Measurements from ENCODE around the gene RAD23B. TPM values are rescaled to one million over a fixed set of nuclear protein-coding genes. Genes with fewer than 3 reads are reported as not detected.
A peak's percentile ranks its signal among the peaks of the same experiment; 100 is the strongest.

RAD23B gene
- total RNA-seq: 10 to 100 TPM; 49.5 to 54.2 TPM
- 10 to 100 TPM in 1 of 2 donors, 1 to 10 TPM in 1; 8.1 to 12.0 TPM for polyA plus RNA-seq

DNA sequence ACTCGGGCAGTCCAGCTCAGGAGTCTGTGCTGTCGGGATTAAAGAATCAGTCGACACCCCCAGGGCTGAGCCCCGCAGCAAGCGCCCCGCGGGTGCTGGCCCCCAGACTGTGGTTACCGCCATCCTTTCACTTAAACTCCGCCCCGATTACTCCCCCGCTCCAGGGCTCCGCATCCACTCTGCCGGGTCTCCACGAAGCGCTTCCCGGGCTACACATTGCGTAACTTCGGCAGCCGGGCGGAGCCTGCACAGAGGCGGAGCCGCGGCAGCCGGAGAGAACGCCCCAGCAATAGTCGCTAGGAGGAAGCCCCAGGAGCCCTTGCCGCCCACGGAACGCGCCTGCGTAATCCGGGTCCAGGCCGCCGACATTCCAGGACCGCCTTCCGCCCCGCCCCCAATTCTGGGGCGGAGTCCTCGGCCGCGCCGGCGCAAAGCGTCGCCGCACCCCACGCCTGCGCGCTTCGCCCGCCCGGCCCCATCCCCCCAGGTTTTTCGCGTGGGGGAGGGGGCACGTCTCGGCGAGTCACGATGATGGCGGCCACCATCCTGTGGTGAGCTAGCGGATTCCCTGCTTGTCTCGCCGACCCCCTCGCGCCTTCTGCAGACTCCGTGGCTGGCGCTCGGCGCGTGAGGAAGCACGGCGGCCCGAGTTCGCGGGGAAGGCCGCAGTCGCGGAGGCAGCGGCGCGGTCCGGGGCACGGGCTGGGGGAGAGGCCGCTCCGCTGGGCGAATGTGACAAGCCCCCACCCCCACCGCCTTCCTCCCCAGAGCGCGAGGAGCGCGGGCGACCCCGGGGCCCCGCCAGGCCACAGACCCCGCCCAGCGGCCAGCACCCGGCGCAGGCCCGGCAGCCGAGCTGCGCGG is at the start of gene RAD23B:
RAD23B (plus strand) TSS at position 521 of the 864 bp plus-strand sequence. CDS start 351 bp downstream, outside the sequence.
- ChIA-PET POLR2A (ENCODE audit: partially characterized antibody) (interaction anchor here (0.8 to 2.2 kb wide), 9 partner anchors 9 to 55 kb away, joined by 3 to 11 read pairs (median 4); no protein-coding TSS in a partner anchor), CTCF (ENCODE audit: partially characterized antibody) (interaction anchor here (0.6 to 2.7 kb wide), 2 partner anchors 42 to 59 kb away, joined by 3 to 10 read pairs; no protein-coding TSS in a partner anchor)
- H3K9me3 ChIP-seq (ENCODE audit: control insufficient read depth in 1 of 2, low read length in 2 of 2): no peaks in the 10 kb centered on the region
- no peaks in the 10 kb centered on the region for H3K9me3 Mint-ChIP-seq
- intact Hi-C loops (cut with micrococcal nuclease): loop anchor here (1.0 to 5.0 kb wide), 6 partner anchors 16 to 1834 kb away; partner anchors contain the start of genes ABITRAM, CTNNAL1, ELP1 and TMEM245
- peak within 1 kb of the TSS; percentile 92 to 98 (median 95) for H3K27ac Mint-ChIP-seq
- H3K36me3 ChIP-seq (ENCODE audit: insufficient read depth, low read length): no peaks in the 10 kb centered on the region
- peak within 1 kb of the TSS; percentile 85 to 89 for H3K4me3 ChIP-seq (ENCODE audit: low read length in 2 of 2)
- peak within 1 kb of the TSS; percentile 94 to 100 (median 98) for H3K4me3 Mint-ChIP-seq
- DNase-seq: peak; percentile 96 to 100 (median 99)
- peaks cover 25 to 55% (median 36%) of the 10 kb centered on the region in 4 donors for H3K4me1 Mint-ChIP-seq
- peak within 1 kb of the TSS; percentile 91 for H3K27ac ChIP-seq (ENCODE audit: low read depth, low read length)
- H3K27me3 Mint-ChIP-seq: no peaks in the 10 kb centered on the region
- H3K36me3 Mint-ChIP-seq: peaks cover 0 to 10% of the 10 kb centered on the region in 2 donors
- no peaks in the 10 kb centered on the region for H3K27me3 ChIP-seq (ENCODE audit: insufficient read depth, low read length)
- H3K4me1 ChIP-seq (ENCODE audit: insufficient read depth, low read length): peaks cover 44% of the 10 kb centered on the region

DNA sequence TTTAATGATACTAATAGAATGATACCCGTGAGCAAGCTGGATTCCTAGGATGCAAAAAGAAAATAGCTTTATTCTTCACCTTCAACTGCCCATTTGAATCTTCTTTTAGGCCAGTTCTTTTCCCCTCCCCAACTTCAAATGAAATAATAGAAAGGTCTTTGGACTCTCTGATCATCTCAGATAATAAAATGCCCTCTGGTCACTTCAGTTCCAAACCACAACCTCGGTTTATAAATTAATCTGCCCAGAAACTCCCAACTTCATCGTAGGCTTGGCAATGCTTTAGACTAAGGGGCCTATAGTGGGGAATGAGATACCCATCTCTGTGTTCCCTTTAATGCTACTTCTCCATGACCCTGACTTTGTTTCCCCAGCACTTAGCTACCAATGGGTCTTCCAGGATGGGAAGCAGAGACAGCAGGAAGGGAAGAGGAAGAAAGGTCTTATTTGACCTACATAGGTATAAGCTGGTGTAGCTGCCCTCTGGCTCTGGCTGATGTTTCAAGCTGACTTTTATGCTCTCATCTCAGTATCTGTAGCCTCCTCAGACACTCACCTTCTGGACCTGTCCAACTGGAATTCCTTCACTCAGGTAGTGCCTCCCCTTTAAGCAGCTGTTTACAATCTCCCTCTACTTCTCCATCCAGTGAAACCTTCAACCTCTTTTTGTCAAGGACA is 47.2 kb upstream of the RAD23B start:
- H3K27ac Mint-ChIP-seq: no peak overlapping the region
- Histone ChIP-seq H3K4me1 (ENCODE audit: insufficient read depth, low read length) (no peaks in the 10 kb centered on the region), H3K27ac (ENCODE audit: low read depth, low read length) (no peak overlapping the region), H3K9me3 (ENCODE audit: control insufficient read depth in 1 of 2, low read length in 2 of 2) (no peaks in the 10 kb centered on the region), H3K36me3 (ENCODE audit: insufficient read depth, low read length) (no peaks in the 10 kb centered on the region), H3K4me3 (ENCODE audit: low read length in 2 of 2) (no peak overlapping the region), H3K27me3 (ENCODE audit: insufficient read depth, low read length) (no peaks in the 10 kb centered on the region)
- DNase-seq: no peak
- no peak overlapping the region for H3K4me3 Mint-ChIP-seq
- intact Hi-C loops (cut with micrococcal nuclease): no loop called here
- POLR2A ChIA-PET (ENCODE audit: partially characterized antibody): no interaction called here
- CTCF ChIA-PET (ENCODE audit: partially characterized antibody): interaction anchor here (8.2 kb wide), 1 partner anchor 103 kb away, joined by 210 read pairs; no protein-coding TSS in a partner anchor
- no peaks in the 10 kb centered on the region for H3K36me3 Mint-ChIP-seq
- no peaks in the 10 kb centered on the region for H3K9me3 Mint-ChIP-seq
- no peaks in the 10 kb centered on the region for H3K4me1 Mint-ChIP-seq
- peaks cover 2 to 5% of the 10 kb centered on the region in 2 donors for H3K27me3 Mint-ChIP-seq

DNA sequence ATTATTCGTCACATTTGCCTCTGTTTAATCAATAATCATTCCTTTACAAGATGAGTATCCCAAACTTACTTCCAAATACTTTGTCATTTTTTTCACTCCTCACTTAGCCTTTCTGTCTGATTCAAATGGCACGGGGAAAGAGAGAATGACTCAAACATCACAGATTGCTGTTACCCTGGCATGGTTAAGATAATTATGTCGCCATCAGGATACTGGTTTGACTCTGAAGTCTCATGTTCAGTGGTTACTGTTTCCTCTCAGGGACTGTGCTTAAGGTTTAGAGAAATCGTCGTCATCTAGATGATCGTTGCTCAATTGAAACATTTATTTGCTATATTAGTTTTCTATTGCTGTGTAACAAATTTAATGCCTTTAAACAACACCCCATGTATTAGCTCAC is 45.2 kb upstream of the RAD23B start:
- H3K27ac Mint-ChIP-seq: no peak overlapping the region
- Histone ChIP-seq H3K9me3 (ENCODE audit: control insufficient read depth in 1 of 2, low read length in 2 of 2) (no peaks in the 10 kb centered on the region), H3K27ac (ENCODE audit: low read depth, low read length) (no peak overlapping the region), H3K36me3 (ENCODE audit: insufficient read depth, low read length) (no peaks in the 10 kb centered on the region), H3K4me1 (ENCODE audit: insufficient read depth, low read length) (no peaks in the 10 kb centered on the region), H3K27me3 (ENCODE audit: insufficient read depth, low read length) (no peaks in the 10 kb centered on the region), H3K4me3 (ENCODE audit: low read length in 2 of 2) (no peak overlapping the region)
- DNase-seq: no peak
- H3K36me3 Mint-ChIP-seq: no peaks in the 10 kb centered on the region
- H3K27me3 Mint-ChIP-seq: peaks cover 2 to 3% of the 10 kb centered on the region in 2 donors
- ChIA-PET CTCF (ENCODE audit: partially characterized antibody) (interaction anchor here (8.2 kb wide), 1 partner anchor 101 kb away, joined by 210 read pairs; no protein-coding TSS in a partner anchor), POLR2A (ENCODE audit: partially characterized antibody) (no interaction called here)
- H3K9me3 Mint-ChIP-seq: no peaks in the 10 kb centered on the region
- no peak overlapping the region for H3K4me3 Mint-ChIP-seq
- intact Hi-C loops (cut with micrococcal nuclease): no loop called here
- peaks cover 0 to 1% (median 0%) of the 10 kb centered on the region in 4 donors for H3K4me1 Mint-ChIP-seq

DNA sequence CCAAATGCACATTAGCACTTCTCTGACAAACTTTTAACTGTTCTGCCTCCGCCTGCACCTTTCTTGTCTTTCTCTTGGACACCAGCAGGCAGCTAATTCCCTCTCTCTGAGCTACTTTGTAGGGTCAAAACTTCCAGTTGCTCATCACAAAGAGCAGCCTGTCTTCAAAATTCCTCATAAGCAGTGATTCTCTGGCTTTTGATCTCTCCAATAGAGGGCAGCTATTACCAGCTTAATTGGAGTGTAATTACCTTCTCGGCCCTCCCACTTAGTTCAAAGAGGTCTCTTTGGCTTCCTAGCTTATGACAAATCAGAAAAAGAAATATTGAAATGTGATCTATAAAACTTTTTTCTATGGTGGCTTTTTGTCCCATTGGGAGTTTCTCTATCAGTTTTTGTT is 43.6 kb upstream of the RAD23B start:
- H3K4me1 ChIP-seq (ENCODE audit: insufficient read depth, low read length): peaks cover 4% of the 10 kb centered on the region
- H3K27me3 Mint-ChIP-seq: peaks cover 2 to 3% of the 10 kb centered on the region in 2 donors
- peak in 3 of 5 donors; percentile 13 to 25 (median 19) for DNase-seq
- ChIA-PET CTCF (ENCODE audit: partially characterized antibody) (interaction anchor here (1.0 to 8.2 kb wide), 13 partner anchors 9 to 163 kb away, joined by 3 to 210 read pairs (median 4); no protein-coding TSS in a partner anchor), POLR2A (ENCODE audit: partially characterized antibody) (no interaction called here)
- no peak overlapping the region for H3K4me3 ChIP-seq (ENCODE audit: low read length in 2 of 2)
- no peaks in the 10 kb centered on the region for H3K36me3 ChIP-seq (ENCODE audit: insufficient read depth, low read length)
- no peaks in the 10 kb centered on the region for H3K36me3 Mint-ChIP-seq
- no peaks in the 10 kb centered on the region for H3K9me3 ChIP-seq (ENCODE audit: control insufficient read depth in 1 of 2, low read length in 2 of 2)
- no peaks in the 10 kb centered on the region for H3K9me3 Mint-ChIP-seq
- no peak overlapping the region for H3K27ac Mint-ChIP-seq
- no peak overlapping the region for H3K27ac ChIP-seq (ENCODE audit: low read depth, low read length)
- intact Hi-C loops (cut with micrococcal nuclease): loop anchor here (1.0 kb wide), 1 partner anchor 102 kb away; no protein-coding TSS in a partner anchor
- no peak overlapping the region for H3K4me3 Mint-ChIP-seq
- H3K4me1 Mint-ChIP-seq: peaks cover 4 to 9% (median 7%) of the 10 kb centered on the region in 4 donors
- H3K27me3 ChIP-seq (ENCODE audit: insufficient read depth, low read length): no peaks in the 10 kb centered on the region

DNA sequence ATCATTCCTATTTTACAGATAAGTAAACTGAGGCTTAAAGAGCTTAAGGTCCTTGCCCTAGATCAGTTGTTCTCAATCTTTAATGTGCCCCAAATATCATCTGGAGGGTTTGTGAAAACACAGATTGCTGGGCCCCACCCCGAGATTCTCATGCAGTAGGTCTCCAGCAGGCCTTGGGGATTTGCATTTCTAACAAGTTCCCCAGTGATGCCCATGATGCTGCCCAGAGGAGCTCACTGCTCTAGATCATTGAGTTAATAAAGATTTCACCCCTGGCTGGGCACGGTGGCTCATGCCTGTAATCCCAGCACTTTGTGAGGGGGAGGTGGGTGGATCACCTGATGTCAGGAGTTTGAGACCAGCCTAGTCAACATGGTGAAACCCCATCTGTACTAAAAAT is 42.8 kb upstream of the RAD23B start:
- Mint-ChIP-seq H3K27ac (no peak overlapping the region), H3K27me3 (peaks cover 2 to 3% of the 10 kb centered on the region in 2 donors), H3K9me3 (no peaks in the 10 kb centered on the region), H3K36me3 (no peaks in the 10 kb centered on the region), H3K4me3 (no peak overlapping the region), H3K4me1 (peaks cover 4 to 9% (median 7%) of the 10 kb centered on the region in 4 donors)
- no peak for DNase-seq
- no peaks in the 10 kb centered on the region for H3K36me3 ChIP-seq (ENCODE audit: insufficient read depth, low read length)
- H3K4me3 ChIP-seq (ENCODE audit: low read length in 2 of 2): no peak overlapping the region
- peaks cover 4% of the 10 kb centered on the region for H3K4me1 ChIP-seq (ENCODE audit: insufficient read depth, low read length)
- no peak overlapping the region for H3K27ac ChIP-seq (ENCODE audit: low read depth, low read length)
- intact Hi-C loops (cut with micrococcal nuclease): no loop called here
- no peaks in the 10 kb centered on the region for H3K27me3 ChIP-seq (ENCODE audit: insufficient read depth, low read length)
- H3K9me3 ChIP-seq (ENCODE audit: control insufficient read depth in 1 of 2, low read length in 2 of 2): no peaks in the 10 kb centered on the region
- POLR2A ChIA-PET (ENCODE audit: partially characterized antibody): interaction anchor here (1.4 kb wide), 1 partner anchor 104 kb away, joined by 3 read pairs; no protein-coding TSS in a partner anchor
- CTCF ChIA-PET (ENCODE audit: partially characterized antibody): interaction anchor here (1.1 to 8.2 kb wide), 11 partner anchors 10 to 162 kb away, joined by 3 to 210 read pairs (median 5); no protein-coding TSS in a partner anchor

DNA sequence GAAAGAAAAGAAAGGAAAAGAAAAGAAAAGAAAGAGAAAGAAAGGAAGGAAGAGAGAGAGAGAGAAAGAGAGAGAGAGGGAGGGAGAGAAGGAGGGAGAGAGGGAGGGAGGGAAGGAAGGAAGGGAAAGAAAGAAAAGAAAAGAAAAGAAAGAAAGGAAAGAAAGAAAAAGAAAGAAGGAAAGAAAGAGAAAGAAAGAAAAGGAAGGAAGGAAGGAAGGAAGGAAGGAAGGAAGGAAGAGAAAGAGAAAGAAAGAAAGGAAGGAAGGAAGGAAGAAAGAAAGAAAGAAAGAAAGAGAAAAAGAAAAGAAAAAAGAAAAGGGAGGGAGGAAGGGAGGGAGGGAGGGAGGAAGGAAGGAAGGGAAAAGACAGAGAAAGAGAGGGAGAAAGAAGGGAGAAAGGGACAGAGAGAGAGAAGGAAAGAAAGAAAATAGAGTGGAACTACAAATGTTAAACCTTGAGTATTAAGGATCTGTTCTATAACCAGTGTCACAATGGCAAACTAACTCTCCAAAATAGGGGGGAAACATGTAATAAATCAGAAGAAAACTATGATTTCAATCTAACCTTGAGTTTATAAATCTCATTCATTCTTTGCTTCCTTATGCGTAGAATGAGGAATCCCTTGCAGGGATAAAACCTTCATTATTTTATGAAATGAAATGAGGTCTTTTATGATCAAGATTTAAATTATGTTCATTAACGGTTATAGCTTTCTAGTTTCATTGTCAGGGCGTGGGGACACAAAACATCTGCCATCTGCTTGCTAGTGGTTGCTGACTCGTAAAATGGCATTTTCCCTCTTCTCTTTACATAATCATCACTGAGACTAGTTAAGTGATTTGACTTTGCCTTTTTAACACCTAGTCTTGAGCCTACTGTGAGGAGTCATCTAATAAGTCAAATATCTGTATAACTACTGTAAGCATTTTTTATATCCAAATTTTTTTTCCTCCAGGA is 40.7 kb upstream of the RAD23B start:
- Histone ChIP-seq H3K4me3 (ENCODE audit: low read length in 2 of 2) (no peak overlapping the region), H3K9me3 (ENCODE audit: control insufficient read depth in 1 of 2, low read length in 2 of 2) (no peaks in the 10 kb centered on the region), H3K4me1 (ENCODE audit: insufficient read depth, low read length) (peaks cover 9% of the 10 kb centered on the region), H3K27me3 (ENCODE audit: insufficient read depth, low read length) (no peaks in the 10 kb centered on the region), H3K27ac (ENCODE audit: low read depth, low read length) (no peak overlapping the region), H3K36me3 (ENCODE audit: insufficient read depth, low read length) (no peaks in the 10 kb centered on the region)
- Mint-ChIP-seq H3K27me3 (no peaks in the 10 kb centered on the region), H3K4me3 (no peak overlapping the region), H3K9me3 (no peaks in the 10 kb centered on the region), H3K36me3 (no peaks in the 10 kb centered on the region), H3K4me1 (peaks cover 7 to 13% (median 10%) of the 10 kb centered on the region in 4 donors), H3K27ac (no peak overlapping the region)
- POLR2A ChIA-PET (ENCODE audit: partially characterized antibody): no interaction called here
- DNase-seq: no peak
- CTCF ChIA-PET (ENCODE audit: partially characterized antibody): interaction anchor here (2.9 to 8.2 kb wide), 2 partner anchors 97 to 103 kb away, joined by 17 to 210 read pairs; no protein-coding TSS in a partner anchor
- intact Hi-C loops (cut with micrococcal nuclease): no loop called here

Measured in CD4-positive, alpha-beta memory T cell (primary cell).